Left hindlimb (tissue), 1 donor: ENCODE measurements around the gene DLX6.

Source experiments
- DNase-seq: peaks from one replicate; pipeline ENCODE4 v3.0.0-alpha.2; 2018

Gene DLX6

DNA sequence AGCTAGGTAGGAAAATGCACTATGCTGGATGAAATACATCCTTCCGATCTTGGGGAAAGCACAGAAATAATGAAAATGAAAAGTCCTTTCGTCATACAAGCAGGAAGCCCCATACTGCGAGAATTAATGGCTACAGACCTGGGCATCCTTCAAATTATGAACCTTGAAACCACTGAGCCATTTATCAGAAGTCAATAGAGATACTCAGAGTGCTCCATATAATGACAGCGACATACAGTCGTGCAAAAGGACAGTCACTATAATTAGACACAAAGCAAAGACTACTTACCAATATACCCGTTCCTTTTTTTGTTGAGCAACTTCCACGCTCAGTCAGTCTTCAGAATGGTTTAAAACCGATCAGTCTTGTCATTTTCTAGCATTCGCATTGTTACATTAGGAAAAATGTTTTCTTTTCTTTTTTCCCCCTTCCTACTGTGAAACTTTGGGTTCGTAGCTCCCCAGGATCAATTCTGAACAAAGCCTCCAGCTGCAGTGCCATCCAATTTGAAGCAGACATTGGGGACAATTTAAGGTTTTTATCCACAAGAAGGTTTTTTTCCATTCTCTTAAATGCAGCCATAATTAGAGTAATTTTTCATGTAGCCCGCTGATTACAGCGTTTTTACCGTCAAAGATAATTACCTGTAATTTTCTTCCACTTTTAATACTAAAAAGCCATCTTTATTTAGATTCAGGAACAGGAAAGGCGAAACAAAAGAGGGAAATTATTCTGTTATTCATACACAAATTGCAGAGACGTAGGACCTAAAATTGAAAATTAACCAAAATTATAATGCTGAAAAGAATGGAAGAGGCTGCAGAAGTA is 6.4 kb downstream of the DLX6 start:
- no peak for DNase-seq

- DNase-seq = no peak
Observed at GRCh38 chr7:97012365-97013133, 7.2 kb downstream of the DLX6 start.

GRCh38 chr7:97013134-97013844 is 7.9 kb downstream of the DLX6 start:
- DNase-seq = no peak

DNA sequence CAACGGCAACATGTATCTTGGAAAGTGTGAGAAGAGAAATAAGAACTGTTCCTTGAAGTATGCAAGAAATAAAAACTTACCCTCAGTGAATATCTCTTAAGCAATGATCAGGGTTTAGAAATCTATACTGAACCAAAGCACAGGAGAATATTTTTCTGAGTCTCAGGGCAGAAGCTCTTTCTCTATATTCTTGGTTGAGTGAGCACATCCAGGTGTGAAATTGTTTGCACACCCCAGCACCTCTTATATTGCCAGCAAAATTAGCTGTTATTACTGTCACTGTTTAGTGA is 8.4 kb downstream of the DLX6 start:
- DNase-seq = no peak

DNA sequence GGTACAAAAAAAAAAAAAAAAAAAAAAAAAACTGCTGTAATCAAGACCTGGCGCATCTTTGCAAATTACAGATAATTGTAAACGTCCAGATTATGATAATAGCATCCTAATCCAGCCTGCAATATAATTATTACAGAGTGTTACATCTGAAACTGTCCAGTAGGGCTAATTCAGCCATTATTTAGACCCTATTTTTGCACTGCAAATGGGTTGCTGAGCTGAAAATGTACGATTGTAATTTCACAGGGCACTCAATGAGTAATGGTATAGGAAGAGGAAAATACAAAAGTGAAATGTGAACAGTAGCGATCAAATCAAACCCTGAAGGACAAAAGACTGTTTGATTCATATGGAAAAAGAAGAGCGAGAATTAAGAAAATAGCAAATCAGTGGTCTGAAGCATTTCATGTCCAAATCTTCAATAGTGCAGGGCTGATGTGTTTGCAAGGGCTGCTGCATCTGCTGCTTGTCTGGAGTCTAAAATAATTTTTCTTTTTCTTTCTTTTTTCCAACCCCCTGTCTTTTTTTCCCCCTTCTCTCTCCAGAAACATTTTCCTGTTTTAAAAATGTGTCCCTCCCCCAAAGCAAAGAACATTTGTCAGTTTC is 8.9 kb downstream of the DLX6 start:
- no peak for DNase-seq

DNA sequence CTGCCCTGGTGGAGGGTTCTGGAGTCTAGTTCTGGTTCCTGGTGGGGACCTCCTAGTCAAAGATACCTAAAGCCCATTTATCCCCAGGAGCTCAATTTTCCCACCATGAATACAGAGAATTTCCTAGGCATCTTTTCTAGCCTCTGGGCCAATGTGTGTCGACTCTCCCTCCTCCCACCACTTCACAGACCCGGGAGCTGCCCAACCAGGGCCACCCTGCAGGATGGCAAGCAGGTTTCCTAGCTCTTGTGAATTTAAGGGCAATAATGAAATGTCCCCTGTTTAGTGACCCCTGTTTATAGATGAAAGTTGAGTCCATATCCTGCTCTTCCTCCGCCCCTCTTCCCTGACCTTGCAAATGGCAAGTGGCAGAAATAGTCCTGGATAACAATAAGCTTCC is 9.9 kb downstream of the DLX6 start:
- no peak for DNase-seq

DNA sequence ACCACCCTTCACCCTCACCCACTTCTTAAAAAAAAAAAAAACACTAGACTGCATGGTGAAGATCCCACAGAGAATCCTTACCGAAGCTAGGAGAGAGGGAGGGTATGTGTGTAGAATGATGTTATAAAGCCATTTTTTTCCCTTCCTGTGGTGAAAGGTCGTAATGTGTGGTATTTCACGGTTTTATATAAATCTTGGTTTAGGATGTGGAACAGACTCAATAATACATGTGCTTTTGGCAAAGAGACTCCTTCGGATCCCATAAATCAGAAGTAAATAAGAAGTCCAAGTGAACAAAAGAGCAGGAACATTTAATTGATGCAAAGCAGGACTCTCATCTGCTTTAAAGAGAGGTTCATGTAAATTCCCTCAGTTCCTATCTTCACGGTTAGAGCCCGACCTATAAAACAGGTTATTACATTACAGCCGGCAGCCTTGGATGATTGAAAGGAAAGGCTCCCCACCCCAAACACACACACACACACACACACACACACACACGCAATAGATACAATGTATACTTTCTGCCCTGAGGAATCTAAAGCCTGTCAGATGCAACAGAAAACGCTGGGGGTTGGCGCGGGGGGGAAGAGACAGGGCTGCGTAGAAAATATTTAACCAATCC is 10.5 kb downstream of the DLX6 start:
- no peak for DNase-seq

GRCh38 chr7:97016381-97017191 is 11.2 kb downstream of the DLX6 start:
- peak; percentile 84 for DNase-seq

GRCh38 chr7:97017192-97018125 is 12.1 kb downstream of the DLX6 start:
- DNase-seq = peak; percentile 76

DNA sequence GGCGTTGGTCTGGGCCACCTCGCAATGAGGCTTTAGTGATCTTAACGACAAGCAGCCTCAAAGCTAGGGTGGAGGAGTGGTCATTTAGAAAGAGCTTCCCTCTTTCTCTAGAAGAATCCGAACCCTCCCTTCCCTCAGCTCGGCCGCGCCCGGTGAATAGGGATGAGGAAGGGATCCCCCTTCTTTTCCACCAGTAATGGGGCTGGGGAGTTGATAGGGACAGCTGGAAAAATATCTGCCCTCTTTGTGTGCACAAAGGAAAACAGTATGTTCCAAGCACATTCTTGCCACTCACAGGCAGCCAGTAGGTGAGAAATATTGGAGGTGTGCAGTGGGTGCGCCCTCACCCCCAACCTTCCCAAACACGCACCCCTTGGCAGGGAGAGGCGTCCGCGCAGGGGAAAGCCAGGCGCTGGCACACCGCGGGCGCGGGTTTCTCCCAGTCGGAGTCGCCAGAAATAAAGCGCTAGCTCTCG is 12.8 kb downstream of the DLX6 start:
- DNase-seq = no peak

DNA sequence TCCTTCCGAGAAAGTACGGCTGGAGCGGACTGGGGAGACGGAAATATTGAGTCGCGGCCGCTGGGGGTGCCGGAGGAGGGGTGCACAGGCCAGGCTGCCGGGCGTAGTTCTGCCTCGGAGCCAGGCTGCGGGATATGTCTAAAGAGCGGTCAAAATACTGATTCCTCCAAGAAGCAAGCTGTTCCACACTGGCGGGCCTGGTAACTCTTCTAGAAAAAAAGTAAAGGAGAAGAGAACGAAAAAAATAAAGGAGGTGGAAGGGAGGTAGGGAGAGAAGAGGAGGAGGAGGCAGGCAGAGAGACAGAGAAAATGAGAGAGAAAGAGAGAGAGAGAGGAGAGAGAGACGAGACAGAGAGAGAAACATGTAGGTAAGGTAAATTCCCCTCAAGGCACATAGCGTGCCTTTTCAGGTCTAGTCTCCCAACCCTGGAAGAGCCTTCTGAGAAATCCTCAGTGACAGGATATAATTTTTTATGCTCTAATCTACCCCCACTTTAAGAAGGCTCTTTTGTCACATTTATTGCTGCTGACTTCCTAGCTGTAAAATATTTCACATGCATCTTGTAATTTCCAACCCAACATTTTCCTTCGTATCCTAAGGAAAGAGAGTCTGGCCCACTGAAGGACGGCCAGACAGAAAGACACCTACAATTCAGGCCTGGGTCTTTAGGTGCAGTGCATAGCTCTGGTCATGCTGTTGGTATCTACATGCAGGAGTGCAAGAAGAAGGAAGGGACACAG is 13.6 kb downstream of the DLX6 start:
- no peak for DNase-seq

DNA sequence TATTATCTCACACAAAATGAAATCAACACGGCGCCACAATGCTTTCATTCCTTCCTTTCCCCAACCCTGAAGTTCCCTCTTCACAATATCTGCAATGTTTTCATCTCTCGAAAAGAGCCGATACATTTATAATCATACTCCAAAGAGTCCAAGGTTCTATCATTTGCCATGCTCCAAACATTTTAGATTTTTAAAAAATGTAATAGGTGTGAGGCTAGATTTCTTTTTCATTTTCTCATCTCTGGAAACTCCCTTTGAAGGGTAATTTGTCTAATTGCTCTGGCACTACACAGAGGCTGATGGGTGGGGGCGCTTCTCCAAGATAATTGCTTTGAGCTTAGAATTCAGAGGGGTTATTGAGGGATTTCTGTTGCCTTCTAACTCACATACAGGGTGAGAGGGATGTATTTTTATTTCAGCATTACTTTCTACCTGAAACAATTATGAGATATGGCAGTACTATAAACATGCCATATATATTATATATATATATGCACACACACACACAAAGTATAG is 14.4 kb downstream of the DLX6 start:
- no peak for DNase-seq

DNA sequence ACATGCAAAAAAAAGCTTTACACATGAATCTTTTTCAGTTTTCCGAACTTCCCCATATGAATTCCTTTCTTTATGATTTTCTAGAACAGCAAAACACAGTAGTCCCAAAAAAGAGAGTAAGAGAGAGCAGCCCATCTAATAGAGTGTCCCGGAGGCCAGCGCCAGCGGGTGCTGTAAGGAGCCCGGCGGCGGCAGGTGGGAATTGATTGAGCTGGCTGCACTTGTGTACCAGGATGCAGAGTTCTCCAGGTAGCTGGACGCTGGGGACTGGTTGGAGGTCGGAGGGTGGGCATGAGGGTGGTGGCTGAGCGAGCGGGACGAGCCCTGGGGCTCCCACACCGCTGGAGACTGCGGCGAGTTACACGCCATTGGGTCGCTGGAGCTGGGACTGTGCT is 15.2 kb downstream of the DLX6 start:
- DNase-seq = no peak

GRCh38 chr7:97020996-97021746 is 15.8 kb downstream of the DLX6 start:
- DNase-seq = peak; percentile 60

DNA sequence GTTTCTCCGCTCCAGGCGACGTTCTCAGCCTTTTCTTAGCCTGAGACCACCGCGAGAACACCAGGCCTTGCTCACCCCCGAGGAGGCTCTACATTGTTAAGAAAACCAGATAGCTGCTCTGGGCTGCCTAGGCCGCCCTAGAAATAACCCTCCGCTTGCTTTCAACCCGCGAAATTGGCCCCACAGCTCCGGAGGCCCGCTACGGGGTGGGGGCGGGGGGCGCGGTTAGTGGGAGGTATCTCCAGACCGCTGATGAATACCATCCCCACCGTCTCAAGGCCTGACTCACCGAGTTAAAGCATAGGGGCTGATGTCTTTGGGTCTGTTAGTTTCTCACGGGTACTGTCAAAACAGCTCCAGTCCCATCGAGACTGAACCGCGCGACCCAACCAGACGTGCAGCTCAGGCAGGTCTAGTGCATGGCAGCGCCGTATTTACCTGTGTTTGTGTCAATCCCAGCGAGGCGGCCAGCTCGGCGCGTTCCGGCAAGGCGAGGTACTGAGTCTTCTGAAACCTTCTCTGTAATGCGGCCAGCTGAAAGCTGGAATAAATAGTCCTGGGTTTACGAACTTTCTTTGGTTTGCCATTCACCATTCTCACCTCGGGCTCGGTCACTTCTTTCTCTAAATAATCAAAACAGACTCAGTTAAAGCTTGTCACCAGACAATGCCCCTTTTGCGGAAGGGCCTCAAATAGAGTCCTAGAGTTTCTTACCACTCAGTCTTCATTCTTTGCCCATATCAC is 16.6 kb downstream of the DLX6 start:
- no peak for DNase-seq

DNA sequence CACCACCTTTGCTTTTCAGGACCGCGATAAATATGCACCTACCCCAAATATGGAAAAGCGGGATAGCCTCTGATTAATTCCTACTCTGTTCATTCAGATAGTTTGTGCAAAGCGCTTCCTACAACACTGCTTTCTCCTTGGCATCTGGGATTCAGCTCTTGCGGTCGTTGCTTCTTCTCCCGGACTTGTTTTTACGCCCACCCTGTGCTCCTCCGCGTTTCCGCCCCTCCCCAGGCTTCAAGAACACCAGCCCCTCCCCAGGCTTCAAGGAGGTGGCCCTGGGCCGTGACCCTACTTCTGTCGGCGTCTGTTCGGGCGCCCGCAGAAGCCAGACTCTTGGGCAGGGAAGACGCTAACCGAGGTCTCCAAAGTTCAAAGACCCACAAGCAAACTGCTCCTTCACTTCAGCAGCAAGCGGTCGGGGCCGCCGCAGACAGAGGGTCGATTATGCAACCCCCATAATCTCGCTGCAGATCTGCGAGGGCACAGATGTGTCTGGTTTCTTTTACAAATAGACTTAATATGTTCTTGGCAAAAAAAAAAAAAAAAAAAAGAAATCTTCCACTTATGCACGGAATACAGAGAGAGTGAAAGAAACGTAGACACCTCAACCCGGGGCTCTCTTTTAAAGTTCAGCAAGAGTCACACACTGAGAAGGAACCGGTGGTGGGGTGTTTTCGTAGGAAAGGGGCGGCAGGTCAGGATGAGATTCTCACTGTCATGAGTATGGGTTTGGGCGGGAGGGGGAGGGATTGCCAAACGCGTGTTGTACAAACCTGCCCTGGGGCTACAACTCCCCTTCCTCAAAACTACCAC is 17.3 kb downstream of the DLX6 start:
- no peak for DNase-seq
